GM23338 (cell line): ENCODE results near the gene OR4D5. TPM values are rescaled to one million over a fixed set of nuclear protein-coding genes. Genes with fewer than 3 reads are reported as not detected.

Experiments used
- ATAC-seq: fragments of 200-7000 bp; cut with Tn5 transposase; 3 replicates; pipeline ENCODE4 v1.9.1; 2020
- DNase-seq: peaks from one replicate; pipeline ENCODE4 v3.0.0-alpha.2; 2015; ENCODE audit warnings: low spot score
- H2AFZ ChIP-seq: fragments of 200-600 bp; sonication (generic); 2 replicates; pipeline ENCODE4 v1.8.0; 2016; ENCODE audit warnings: antibody characterized with exemption, mild to moderate bottlenecking, moderate library complexity
- H3F3A ChIP-seq: fragments of 200-600 bp; sonication (generic); replicated peaks from 2 replicates; pipeline ENCODE4 v1.8.0; 2017; ENCODE audit warnings: antibody characterized with exemption, mixed run types, low read depth
- H3K27ac ChIP-seq: fragments of 200-600 bp; sonication (generic); 2 replicates; pipeline ENCODE4 v1.6.1; 2016; ENCODE audit warnings: low read depth
- H3K27me3 ChIP-seq: fragments of 200-600 bp; sonication (generic); 2 replicates; pipeline ENCODE4 v1.8.0; 2016; ENCODE audit warnings: mild to moderate bottlenecking, mixed run types, moderate library complexity; ENCODE audit not compliant: insufficient read depth
- H3K36me3 ChIP-seq: fragments of 200-600 bp; sonication (generic); 2 replicates; pipeline ENCODE4 v1.8.0; 2016; ENCODE audit warnings: mild to moderate bottlenecking; ENCODE audit not compliant: insufficient read depth
- H3K4me1 ChIP-seq: fragments of 200-600 bp; sonication (generic); 2 replicates; pipeline ENCODE4 v1.8.0; 2016; ENCODE audit warnings: mild to moderate bottlenecking, moderate library complexity; ENCODE audit not compliant: insufficient read depth
- H3K4me2 ChIP-seq: fragments of 200-600 bp; sonication (generic); 2 replicates; pipeline ENCODE4 v1.7.1; 2017; ENCODE audit warnings: mixed run types
- H3K4me3 ChIP-seq: fragments of 200-600 bp; sonication (generic); 2 replicates; pipeline ENCODE4 v1.6.1; 2016; ENCODE audit warnings: mixed run types
- H3K79me2 ChIP-seq: fragments of 200-600 bp; sonication (generic); replicated peaks from 2 replicates; pipeline ENCODE4 v1.8.0; 2017; ENCODE audit warnings: mild to moderate bottlenecking; ENCODE audit not compliant: insufficient read depth
- H3K9me2 ChIP-seq: fragments of 200-600 bp; sonication (generic); 2 replicates; pipeline ENCODE4 v1.8.0; 2017; ENCODE audit not compliant: insufficient read depth
- H4K20me1 ChIP-seq: fragments of 200-600 bp; sonication (generic); replicated peaks from 2 replicates; pipeline ENCODE4 v1.8.0; 2017; ENCODE audit warnings: mild to moderate bottlenecking; ENCODE audit not compliant: insufficient read depth
- H3K27ac Mint-ChIP-seq: 2 replicates; pipeline ENCODE4 v1.8.0; 2020; ENCODE audit warnings: inconsistent platforms, mild to moderate bottlenecking, moderate library complexity, mixed read lengths
- H3K27me3 Mint-ChIP-seq: 3 replicates; pipeline ENCODE4 v1.8.0; 2022; ENCODE audit warnings: low read depth, mild to moderate bottlenecking, moderate library complexity, mixed read lengths, inconsistent platforms; ENCODE audit not compliant: insufficient read depth, poor library complexity
- H3K36me3 Mint-ChIP-seq: 3 replicates; pipeline ENCODE4 v1.8.0; 2021; ENCODE audit warnings: low read depth, mild to moderate bottlenecking, inconsistent platforms, moderate library complexity, mixed read lengths
- H3K4me1 Mint-ChIP-seq: 3 replicates; pipeline ENCODE4 v1.8.0; 2020; ENCODE audit warnings: mild to moderate bottlenecking, inconsistent platforms, mixed read lengths
- H3K4me3 Mint-ChIP-seq: 3 replicates; pipeline ENCODE4 v1.8.0; 2021; ENCODE audit warnings: moderate library complexity, mild to moderate bottlenecking, inconsistent platforms, mixed read lengths
- H3K9me3 Mint-ChIP-seq: 3 replicates; pipeline ENCODE4 v1.8.0; 2020; ENCODE audit warnings: moderate library complexity, mild to moderate bottlenecking, inconsistent platforms, mixed read lengths
- CREB1 ChIP-seq: fragments of 250-450 bp; sonication (Bioruptor Pico); IDR thresholded peaks from 2 replicates; pipeline ENCODE4 v1.5.0; 2020; ENCODE audit warnings: low read depth, mild to moderate bottlenecking, moderate library complexity
- EZH2 ChIP-seq: fragments of 200-600 bp; sonication (generic); IDR thresholded peaks from one replicate; pipeline ENCODE4 v1.8.0; 2017; ENCODE audit warnings: antibody characterized with exemption, mild to moderate bottlenecking, low read depth; ENCODE audit not compliant: unreplicated experiment
- EZH2phosphoT487 ChIP-seq: fragments of 200-600 bp; sonication (generic); IDR thresholded peaks from one replicate; pipeline ENCODE4 v1.8.1; 2018; ENCODE audit warnings: antibody characterized with exemption; ENCODE audit not compliant: unreplicated experiment
- JUNB ChIP-seq: IDR thresholded peaks from one replicate; pipeline ENCODE4 v1.6.1; 2016; ENCODE audit warnings: antibody characterized with exemption; ENCODE audit not compliant: unreplicated experiment
- NANOG ChIP-seq: IDR thresholded peaks from 2 replicates; pipeline ENCODE4 v1.6.1; 2016; ENCODE audit warnings: antibody characterized with exemption, borderline replicate concordance
- POLR2AphosphoS5 ChIP-seq: IDR thresholded peaks from 2 replicates; pipeline ENCODE4 v1.6.1; 2016; ENCODE audit warnings: antibody characterized with exemption, low read depth
- STAT1 ChIP-seq: IDR thresholded peaks from one replicate; pipeline ENCODE4 v1.6.1; 2016; ENCODE audit warnings: antibody characterized with exemption; ENCODE audit not compliant: unreplicated experiment
- ZNF114 ChIP-seq: fragments of 250-450 bp; sonication (Bioruptor Pico); IDR thresholded peaks from 2 replicates; pipeline ENCODE4 v1.5.0; 2020; ENCODE audit warnings: mild to moderate bottlenecking, moderate library complexity
- ZNF331 ChIP-seq: fragments of 250-450 bp; sonication (Bioruptor Pico); IDR thresholded peaks from 2 replicates; pipeline ENCODE4 v1.5.0; 2020; ENCODE audit warnings: low read depth, mild to moderate bottlenecking, moderate library complexity
- polyA plus RNA-seq: library from polyadenylated mRNA; unstranded; fragments of >200 nt; fragmentation: Nextera tagmentation; extraction: Ambion mirVana; gene quantifications from 2 replicates; pipeline ENCODE4 v1.2.1, GENCODE V29; 2016
- total RNA-seq: library from RNA; depleted of rRNA; stranded (reverse); fragments of >200 nt; shearing (Covaris generic); gene quantifications from 2 replicates; pipeline ENCODE4 v1.2.3, GENCODE V29; 2014
- TF ChIP-seq, protein P1 (sequence below): IDR thresholded peaks from one replicate; pipeline ENCODE4 v1.6.1; 2018; ENCODE audit warnings: antibody characterized with exemption; ENCODE audit not compliant: unreplicated experiment
- TF ChIP-seq, protein P2 (sequence below), 2 experiments: fragments of 200-600 bp in 1 of 2; sonication (generic) in 1 of 2; conservative IDR thresholded peaks; 2 replicates each; pipeline versions ENCODE4 v1.5.1 to v1.6.1; 2016 to 2017; ENCODE audit warnings: antibody characterized with exemption in 2 of 2, low read depth in 2 of 2, mild to moderate bottlenecking in 2 of 2, moderate library complexity in 1 of 2
- TF ChIP-seq, protein P3 (sequence below): IDR thresholded peaks from 2 replicates; pipeline ENCODE4 v1.6.1; 2016; ENCODE audit warnings: antibody characterized with exemption

Gene OR4D5
- total and polyA plus RNA-seq, 2 experiments from 2014 or later = not detected

- TF ChIP-seq, protein P1, sequence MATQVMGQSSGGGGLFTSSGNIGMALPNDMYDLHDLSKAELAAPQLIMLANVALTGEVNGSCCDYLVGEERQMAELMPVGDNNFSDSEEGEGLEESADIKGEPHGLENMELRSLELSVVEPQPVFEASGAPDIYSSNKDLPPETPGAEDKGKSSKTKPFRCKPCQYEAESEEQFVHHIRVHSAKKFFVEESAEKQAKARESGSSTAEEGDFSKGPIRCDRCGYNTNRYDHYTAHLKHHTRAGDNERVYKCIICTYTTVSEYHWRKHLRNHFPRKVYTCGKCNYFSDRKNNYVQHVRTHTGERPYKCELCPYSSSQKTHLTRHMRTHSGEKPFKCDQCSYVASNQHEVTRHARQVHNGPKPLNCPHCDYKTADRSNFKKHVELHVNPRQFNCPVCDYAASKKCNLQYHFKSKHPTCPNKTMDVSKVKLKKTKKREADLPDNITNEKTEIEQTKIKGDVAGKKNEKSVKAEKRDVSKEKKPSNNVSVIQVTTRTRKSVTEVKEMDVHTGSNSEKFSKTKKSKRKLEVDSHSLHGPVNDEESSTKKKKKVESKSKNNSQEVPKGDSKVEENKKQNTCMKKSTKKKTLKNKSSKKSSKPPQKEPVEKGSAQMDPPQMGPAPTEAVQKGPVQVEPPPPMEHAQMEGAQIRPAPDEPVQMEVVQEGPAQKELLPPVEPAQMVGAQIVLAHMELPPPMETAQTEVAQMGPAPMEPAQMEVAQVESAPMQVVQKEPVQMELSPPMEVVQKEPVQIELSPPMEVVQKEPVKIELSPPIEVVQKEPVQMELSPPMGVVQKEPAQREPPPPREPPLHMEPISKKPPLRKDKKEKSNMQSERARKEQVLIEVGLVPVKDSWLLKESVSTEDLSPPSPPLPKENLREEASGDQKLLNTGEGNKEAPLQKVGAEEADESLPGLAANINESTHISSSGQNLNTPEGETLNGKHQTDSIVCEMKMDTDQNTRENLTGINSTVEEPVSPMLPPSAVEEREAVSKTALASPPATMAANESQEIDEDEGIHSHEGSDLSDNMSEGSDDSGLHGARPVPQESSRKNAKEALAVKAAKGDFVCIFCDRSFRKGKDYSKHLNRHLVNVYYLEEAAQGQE = no peak
- TF ChIP-seq JUNB (no peak), NANOG (no peak), POLR2AphosphoS5 (no peak), EZH2 (no peak)
These were observed 38.4 kb downstream of the OR4D5 start, which contains the start of gene OR10S1 (continued) for GRCh38 chr11:123977731-123978347.

- no peaks in the 10 kb centered on the region; the same call in 1 of the 2 replicates for H3K4me1 ChIP-seq
- Mint-ChIP-seq H3K4me1 (peaks cover 5% of the 10 kb centered on the region; the same call in 2 of the 3 replicates), H3K27ac (no peak overlapping the region), H3K9me3 (peaks cover 9% of the 10 kb centered on the region; the same call in 2 of the 3 replicates), H3K36me3 (peaks cover 2% of the 10 kb centered on the region; the same call in 2 of the 3 replicates), H3K27me3 (peaks cover 3% of the 10 kb centered on the region), H3K4me3 (no peak overlapping the region)
- no peaks in the 10 kb centered on the region for H3K79me2 ChIP-seq
- no peak overlapping the region for H3K4me3 ChIP-seq
- H2AFZ ChIP-seq = no peak overlapping the region
- no peaks in the 10 kb centered on the region for H3K27me3 ChIP-seq
- H3K9me2 ChIP-seq = peaks cover 9% of the 10 kb centered on the region; the same call in 1 of the 2 replicates
- no peaks in the 10 kb centered on the region for H4K20me1 ChIP-seq
- no peaks in the 10 kb centered on the region for H3K36me3 ChIP-seq
- no peak for DNase-seq
- ATAC-seq = no peak
- H3K27ac ChIP-seq = no peak overlapping the region
- no peaks in the 10 kb centered on the region for H3F3A ChIP-seq
- no peak overlapping the region for H3K4me2 ChIP-seq
- TF ChIP-seq CREB1 (CRISPR knock-in tag) (no peak), ZNF331 (CRISPR knock-in tag) (no peak), NANOG (no peak), EZH2 (no peak), STAT1 (no peak), POLR2AphosphoS5 (no peak), JUNB (no peak), EZH2phosphoT487 (no peak), ZNF114 (CRISPR knock-in tag) (no peak)
- TF ChIP-seq, protein P2, sequence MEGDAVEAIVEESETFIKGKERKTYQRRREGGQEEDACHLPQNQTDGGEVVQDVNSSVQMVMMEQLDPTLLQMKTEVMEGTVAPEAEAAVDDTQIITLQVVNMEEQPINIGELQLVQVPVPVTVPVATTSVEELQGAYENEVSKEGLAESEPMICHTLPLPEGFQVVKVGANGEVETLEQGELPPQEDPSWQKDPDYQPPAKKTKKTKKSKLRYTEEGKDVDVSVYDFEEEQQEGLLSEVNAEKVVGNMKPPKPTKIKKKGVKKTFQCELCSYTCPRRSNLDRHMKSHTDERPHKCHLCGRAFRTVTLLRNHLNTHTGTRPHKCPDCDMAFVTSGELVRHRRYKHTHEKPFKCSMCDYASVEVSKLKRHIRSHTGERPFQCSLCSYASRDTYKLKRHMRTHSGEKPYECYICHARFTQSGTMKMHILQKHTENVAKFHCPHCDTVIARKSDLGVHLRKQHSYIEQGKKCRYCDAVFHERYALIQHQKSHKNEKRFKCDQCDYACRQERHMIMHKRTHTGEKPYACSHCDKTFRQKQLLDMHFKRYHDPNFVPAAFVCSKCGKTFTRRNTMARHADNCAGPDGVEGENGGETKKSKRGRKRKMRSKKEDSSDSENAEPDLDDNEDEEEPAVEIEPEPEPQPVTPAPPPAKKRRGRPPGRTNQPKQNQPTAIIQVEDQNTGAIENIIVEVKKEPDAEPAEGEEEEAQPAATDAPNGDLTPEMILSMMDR (conservative IDR thresholded peaks at IDR 0.05; ENCODE audit: low read depth in 2 of 2) = no peak
- TF ChIP-seq, protein P1 = no peak
- TF ChIP-seq, protein P3, sequence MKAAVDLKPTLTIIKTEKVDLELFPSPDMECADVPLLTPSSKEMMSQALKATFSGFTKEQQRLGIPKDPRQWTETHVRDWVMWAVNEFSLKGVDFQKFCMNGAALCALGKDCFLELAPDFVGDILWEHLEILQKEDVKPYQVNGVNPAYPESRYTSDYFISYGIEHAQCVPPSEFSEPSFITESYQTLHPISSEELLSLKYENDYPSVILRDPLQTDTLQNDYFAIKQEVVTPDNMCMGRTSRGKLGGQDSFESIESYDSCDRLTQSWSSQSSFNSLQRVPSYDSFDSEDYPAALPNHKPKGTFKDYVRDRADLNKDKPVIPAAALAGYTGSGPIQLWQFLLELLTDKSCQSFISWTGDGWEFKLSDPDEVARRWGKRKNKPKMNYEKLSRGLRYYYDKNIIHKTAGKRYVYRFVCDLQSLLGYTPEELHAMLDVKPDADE = no peak
These were observed 39.9 kb downstream of the OR4D5 start for GRCh38 chr11:123979311-123979710.
